Stimulated activated CD8-positive, alpha-beta memory T cell treated with anti-CD3 and anti-CD28 coated beads, Interleukin-2, amount 100 ng/mL, for 48 hours (primary cell): ENCODE measurements around the gene ZDHHC23.

ENCODE experiments used
- DNase-seq, 2 donors: peaks; one replicate each; pipeline ENCODE4 v3.0.0-alpha.2; 2020; ENCODE audit warnings: low read depth in 2 of 2

ZDHHC23 gene

GRCh38 chr3:114011059-114011797 lies 63.4 kb downstream of the ZDHHC23 start:
- DNase-seq, result no peak
